GM18511 (cell line): ENCODE measurements around the gene PHC2.
"Not testable (repeated sequence)": the region's sequence is repeated elsewhere in the genome, so short reads cannot be mapped to it uniquely, and the experiment has no call there.

Source experiments
- ATAC-seq: cut with Tn5 transposase; IDR thresholded peaks from one replicate; pipeline ENCODE4 v1.9.1; 2021; ENCODE audit warnings: mild to moderate bottlenecking, moderate library complexity; ENCODE audit not compliant: unreplicated experiment

PHC2 gene

GRCh38 chr1:33320619-33321165, 110.2 kb downstream of the PHC2 start, which contains the start of gene A3GALT2:
Gene A3GALT2 (minus strand): TSS chr1:33321098. CDS start chr1:33321098, 0 bp downstream.
- no peak for ATAC-seq

GRCh38 chr1:33319949-33320618, 110.8 kb downstream of the PHC2 start:
- ATAC-seq: no peak

- ATAC-seq: no peak
Measured at GRCh38 chr1:33319186-33319948, 111.5 kb downstream of the PHC2 start.

GRCh38 chr1:33317946-33318345, 112.9 kb downstream of the PHC2 start:
- no peak for ATAC-seq

- no peak for ATAC-seq
Measured at GRCh38 chr1:33317354-33317753, 113.5 kb downstream of the PHC2 start.

GRCh38 chr1:33316601-33317000, 114.3 kb downstream of the PHC2 start:
- ATAC-seq: no peak

- ATAC-seq: no peak
Measured at GRCh38 chr1:33314416-33314815, 116.5 kb downstream of the PHC2 start.

GRCh38 chr1:33312413-33312749, 118.5 kb downstream of the PHC2 start:
- no peak for ATAC-seq

GRCh38 chr1:33311706-33312412, 119.0 kb downstream of the PHC2 start:
- ATAC-seq: no peak

GRCh38 chr1:33310702-33311101, 120.2 kb downstream of the PHC2 start:
- ATAC-seq: no peak

- not testable (repeated sequence) for ATAC-seq
Measured at GRCh38 chr1:33309351-33309750, 121.5 kb downstream of the PHC2 start.

GRCh38 chr1:33307494-33307864, 123.4 kb downstream of the PHC2 start:
- ATAC-seq: no peak

- ATAC-seq: no peak
Measured at GRCh38 chr1:33306653-33307493, 124.0 kb downstream of the PHC2 start.

- no peak for ATAC-seq
Measured at GRCh38 chr1:33305816-33306652, 124.9 kb downstream of the PHC2 start.

GRCh38 chr1:33305016-33305415, 125.9 kb downstream of the PHC2 start:
- ATAC-seq: no peak

GRCh38 chr1:33302325-33302724, 128.6 kb downstream of the PHC2 start:
- no peak for ATAC-seq

GRCh38 chr1:33301273-33301984, 129.5 kb downstream of the PHC2 start:
- no peak for ATAC-seq

- ATAC-seq: no peak
Measured at GRCh38 chr1:33300673-33301072, 130.2 kb downstream of the PHC2 start.

- ATAC-seq: no peak
Measured at GRCh38 chr1:33299461-33300155, 131.3 kb downstream of the PHC2 start.
